ENCODE data around the gene IFNA13.

IFNA13 gene

GRCh38 chr9:21357479-21358460 lies 10.1 kb downstream of the IFNA13 start:
- no peak for DNase-seq

- no peak for DNase-seq
These were observed 17.1 kb downstream of the IFNA13 start, which contains the start of gene IFNA6 for GRCh38 chr9:21350787-21351186. Gene IFNA6, minus strand, starts transcription at chr9:21350887. Its CDS starts 0 bp downstream, at chr9:21350887.

- DNase-seq: no peak
These were observed 19.4 kb downstream of the IFNA13 start for GRCh38 chr9:21348430-21348970.

- no peak for DNase-seq
These were observed 27.1 kb downstream of the IFNA13 start for GRCh38 chr9:21340735-21341134.

- no peak for DNase-seq
These were observed 31.4 kb downstream of the IFNA13 start for GRCh38 chr9:21336457-21336856.

GRCh38 chr9:21334701-21335632 lies 32.9 kb downstream of the IFNA13 start, which contains the start of gene KLHL9:
Gene KLHL9, minus strand, starts transcription at chr9:21335404. Its CDS starts 545 bp downstream, at chr9:21334859.
- DNase-seq: peak; percentile 78

- no peak for DNase-seq
These were observed 34.6 kb downstream of the IFNA13 start for GRCh38 chr9:21333226-21333625.

GRCh38 chr9:21331676-21332402 lies 36.0 kb downstream of the IFNA13 start:
- DNase-seq: no peak

- peak; percentile 64 for DNase-seq
These were observed 41.2 kb downstream of the IFNA13 start for GRCh38 chr9:21326526-21327139.

- no peak for DNase-seq
These were observed 43.8 kb downstream of the IFNA13 start for GRCh38 chr9:21324047-21324446.

- DNase-seq: no peak
These were observed 44.9 kb downstream of the IFNA13 start for GRCh38 chr9:21322911-21323461.

- DNase-seq: no peak
These were observed 47.4 kb downstream of the IFNA13 start for GRCh38 chr9:21320465-21320864.

GRCh38 chr9:21317956-21318923 lies 49.6 kb downstream of the IFNA13 start:
- DNase-seq: peak; percentile 29

Data from NCI-H748 treated with DMSO at 0.1 percent for 48 hours (cell line).